H1 (cell line): Measurements from ENCODE around the gene C1orf21. TPM values are rescaled to one million over a fixed set of nuclear protein-coding genes. Genes with fewer than 3 reads are reported as not detected.

Experiments
- BCL11A ChIP-seq, 2 experiments: IDR thresholded peaks; one replicate each; pipeline ENCODE4 v1.6.1; 2011; ENCODE audit warnings: low read depth in 2 of 2, low read length in 2 of 2, mild to moderate bottlenecking in 2 of 2
- polyA plus RNA-seq, 7 experiments: library from polyadenylated mRNA; depleted of rRNA in 3 of 7; stranded (reverse) in 5 of 7; unstranded in 2 of 7; fragments of >200 nt in 5 of 7; fragments of 200-250 nt in 2 of 7; gene quantifications; 1 replicate in 5 of 7; 2 replicates in 1 of 7; 4 replicates in 1 of 7; pipeline versions ENCODE4 v1.2.1 to v1.2.3, GENCODE V29; 2011 to 2013; ENCODE audit warnings: missing spikeins in 2 of 7, mixed read lengths in 2 of 7
- total RNA-seq: library from RNA; stranded (reverse); fragmentation: NEBNext Ultra II Directional; extraction: Animal tissue kit (Norgen Biotek cat#: 25700); gene quantifications from 2 replicates; pipeline ENCODE4 v1.2.1, GENCODE V29; 2021

C1orf21 gene
- total and polyA plus RNA-seq, 2 of the 8 experiments (the other 6 are each of a cell fraction or from before 2014, with no cell fraction given), result 16.6 to 51.0 TPM

DNA sequence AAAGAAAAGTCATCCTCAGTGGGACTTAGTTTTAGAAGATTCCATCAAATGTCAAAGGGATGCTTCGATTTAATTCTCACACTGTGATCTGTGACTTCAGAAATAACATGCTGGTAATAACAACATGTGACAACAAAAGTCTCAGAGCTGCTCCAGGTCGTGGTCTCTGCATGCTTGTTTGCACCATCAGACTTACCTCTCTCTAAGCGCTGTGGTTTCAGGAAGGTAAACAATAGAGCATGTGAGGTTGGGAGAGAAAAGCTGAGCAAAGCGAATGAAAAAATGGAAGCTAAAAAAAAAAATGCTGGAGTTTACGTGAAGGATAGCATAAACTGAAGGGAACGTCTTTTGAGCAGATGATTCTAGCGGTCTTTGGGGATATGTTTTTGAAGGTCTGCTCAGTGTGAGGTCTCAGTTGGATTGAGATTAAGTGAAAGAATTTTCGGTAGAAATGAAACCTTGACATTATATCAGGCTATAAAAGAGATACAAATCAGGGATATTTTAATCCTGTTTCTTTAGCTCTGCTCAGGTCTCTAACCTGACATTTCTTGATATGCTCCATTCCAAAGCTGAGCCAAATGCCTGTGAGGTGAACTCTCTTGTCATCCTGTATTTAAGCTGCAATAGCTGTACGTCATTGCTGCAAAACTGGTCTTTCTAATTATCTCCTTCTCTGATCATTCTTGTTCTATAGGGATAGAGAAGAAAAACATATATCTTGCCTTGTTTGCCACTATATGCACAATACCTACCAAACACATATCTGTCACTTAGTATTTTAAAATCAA lies 86.5 kb downstream of the C1orf21 start (continued):
- TF ChIP-seq BCL11A (IDR thresholded peaks at IDR 0.05; ENCODE audit: low read depth in 2 of 2, low read length in 2 of 2), result no peak
- TF ChIP-seq, all 59 proteins: peak for 0
